Measurements from ENCODE around the gene TSPOAP1. TPM values are rescaled to one million over a fixed set of nuclear protein-coding genes. Genes with fewer than 3 reads are reported as not detected.

Gene TSPOAP1
- total and polyA plus RNA-seq, 10 of the 15 experiments (the other 5 are each of a cell fraction or from before 2014, with no cell fraction given), result 0.58 to 16.4 (median 4.2) TPM; not detected in 1

- peak; percentile 100 for TF ChIP-seq RELB (IDR thresholded peaks at IDR 0.05; ENCODE audit: low read depth)
- no peak for TF ChIP-seq NFXL1 (IDR thresholded peaks at IDR 0.05; ENCODE audit: borderline replicate concordance)
- no peak for TF ChIP-seq TCF7 (IDR thresholded peaks at IDR 0.05; ENCODE audit: borderline replicate concordance)
- TF ChIP-seq BHLHE40 (IDR thresholded peaks at IDR 0.05; ENCODE audit: borderline replicate concordance in 1 of 2, low read depth in 2 of 2, low read length in 1 of 2), result peak; percentile 42 to 65; a peak in 3 of 4 replicates
- peak; percentile 81 for TF ChIP-seq MTA2 (IDR thresholded peaks at IDR 0.05; ENCODE audit: low read depth)
- TF ChIP-seq JUNB (IDR thresholded peaks at IDR 0.05), result peak; percentile 22; the same call in 1 of the 2 replicates
- TF ChIP-seq SREBF2 (IDR thresholded peaks at IDR 0.05; ENCODE audit: low read length), result no peak
- peak; percentile 79 for TF ChIP-seq POLR2A (IDR thresholded peaks at IDR 0.05; ENCODE audit: low read depth, low read length)
- TF ChIP-seq PRDM15 (CRISPR knock-in tag; IDR thresholded peaks at IDR 0.05), result no peak
- TF ChIP-seq CHD2 (IDR thresholded peaks at IDR 0.05; ENCODE audit: borderline replicate concordance, low read depth, low read length), result peak; percentile 92
- peak; percentile 82 for TF ChIP-seq DPF2 (IDR thresholded peaks at IDR 0.05)
- TF ChIP-seq MYB (IDR thresholded peaks at IDR 0.05; ENCODE audit: borderline replicate concordance, low read depth, low read length), result peak; percentile 93
- TF ChIP-seq SMAD1 (IDR thresholded peaks at IDR 0.05; ENCODE audit: low read depth, partially characterized antibody), result peak; percentile 75
- TF ChIP-seq ZBTB33 (IDR thresholded peaks at IDR 0.05), result no peak
- no peak for TF ChIP-seq NFIC (IDR thresholded peaks at IDR 0.05; ENCODE audit: low read depth, low read length)
- TF ChIP-seq KDM1A (IDR thresholded peaks at IDR 0.05; ENCODE audit: borderline replicate concordance), result no peak
- TF ChIP-seq FOXK2 (IDR thresholded peaks at IDR 0.05), result no peak; the same call in 1 of the 2 replicates
- TF ChIP-seq E4F1 (IDR thresholded peaks at IDR 0.05; ENCODE audit: borderline replicate concordance, partially characterized antibody), result peak; percentile 41
- TF ChIP-seq PKNOX1 (IDR thresholded peaks at IDR 0.05), result peak; percentile 90
Measured at GRCh38 chr17:58344047-58344790, 15.6 kb upstream of the TSPOAP1 start (continued).

Data from GM12878 (cell line).